GM21723 (cell line): ENCODE results near the gene FADS3.

Source experiments
- ATAC-seq: cut with Tn5 transposase; IDR thresholded peaks from one replicate; pipeline ENCODE4 v1.9.1; 2021; ENCODE audit warnings: mild to moderate bottlenecking, moderate library complexity; ENCODE audit not compliant: unreplicated experiment

The FADS3 gene, protein sequence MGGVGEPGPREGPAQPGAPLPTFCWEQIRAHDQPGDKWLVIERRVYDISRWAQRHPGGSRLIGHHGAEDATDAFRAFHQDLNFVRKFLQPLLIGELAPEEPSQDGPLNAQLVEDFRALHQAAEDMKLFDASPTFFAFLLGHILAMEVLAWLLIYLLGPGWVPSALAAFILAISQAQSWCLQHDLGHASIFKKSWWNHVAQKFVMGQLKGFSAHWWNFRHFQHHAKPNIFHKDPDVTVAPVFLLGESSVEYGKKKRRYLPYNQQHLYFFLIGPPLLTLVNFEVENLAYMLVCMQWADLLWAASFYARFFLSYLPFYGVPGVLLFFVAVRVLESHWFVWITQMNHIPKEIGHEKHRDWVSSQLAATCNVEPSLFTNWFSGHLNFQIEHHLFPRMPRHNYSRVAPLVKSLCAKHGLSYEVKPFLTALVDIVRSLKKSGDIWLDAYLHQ

GRCh38 chr11:61891331-61892084 is at the start of gene FADS3:
FADS3 (minus strand) TSS chr11:61891545; CDS start chr11:61891381, 164 bp downstream.
- ATAC-seq, result peak; percentile 67

- no peak for ATAC-seq
Measured at GRCh38 chr11:61940466-61940865, 49.1 kb upstream of the FADS3 start.

DNA sequence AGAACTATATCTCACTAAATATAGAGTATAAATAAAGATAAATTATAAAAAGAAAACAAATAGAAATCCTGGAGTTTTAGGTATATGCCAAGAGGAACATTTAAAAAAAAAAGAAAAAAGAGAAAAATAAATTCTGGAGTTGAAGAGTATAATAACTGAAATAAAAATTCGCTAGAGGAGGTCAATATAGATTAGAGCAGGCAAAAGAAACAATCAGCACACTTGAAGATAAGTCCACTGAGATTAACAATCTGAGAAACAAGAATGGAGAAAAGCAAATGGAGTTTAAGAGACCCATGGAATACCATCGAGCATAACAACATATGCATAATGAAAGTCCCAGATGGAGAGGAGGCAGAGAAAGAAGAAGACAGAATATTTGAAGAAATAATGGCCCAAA is 44.5 kb upstream of the FADS3 start:
- no peak for ATAC-seq

GRCh38 chr11:61930933-61931332 is 39.6 kb upstream of the FADS3 start:
- no peak for ATAC-seq

DNA sequence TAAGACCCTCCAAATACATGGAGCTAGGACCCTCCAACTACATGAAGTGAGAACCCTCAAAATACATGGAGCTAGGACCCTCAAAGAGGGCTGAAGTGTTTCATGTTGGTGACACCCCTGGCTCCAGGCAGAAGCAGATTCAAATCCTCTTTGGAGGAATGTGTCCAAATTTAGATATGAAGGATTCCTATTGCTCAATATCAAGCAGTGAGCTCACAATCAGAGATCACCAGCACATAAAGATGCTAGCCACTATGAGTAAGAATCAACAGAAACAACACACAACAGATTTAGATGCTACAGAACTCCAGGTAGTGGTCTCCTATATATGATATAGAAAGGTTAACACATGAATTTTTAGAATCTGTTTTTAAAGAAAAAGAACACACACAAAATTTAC is 37.3 kb upstream of the FADS3 start:
- ATAC-seq, result no peak

DNA sequence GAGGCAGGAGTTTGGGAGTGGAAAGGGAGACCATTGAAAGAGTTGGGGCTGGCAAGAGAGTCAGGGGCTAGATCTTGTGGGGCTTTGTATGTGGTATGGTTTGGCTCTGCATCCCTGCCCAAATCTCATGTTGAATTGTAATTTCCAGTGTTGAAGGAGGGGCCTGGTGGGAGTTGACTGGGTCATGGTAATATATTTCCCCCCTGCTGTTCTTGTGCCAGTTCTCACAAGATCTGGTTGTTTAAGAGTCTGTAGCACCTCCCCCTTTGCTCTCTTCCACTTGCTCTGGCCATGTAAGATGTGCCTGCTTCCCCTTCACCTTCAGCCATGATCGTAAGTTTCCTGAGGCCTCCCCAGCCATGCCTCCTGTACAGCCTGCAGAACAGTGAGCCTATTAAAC is 36.2 kb upstream of the FADS3 start:
- no peak for ATAC-seq

DNA sequence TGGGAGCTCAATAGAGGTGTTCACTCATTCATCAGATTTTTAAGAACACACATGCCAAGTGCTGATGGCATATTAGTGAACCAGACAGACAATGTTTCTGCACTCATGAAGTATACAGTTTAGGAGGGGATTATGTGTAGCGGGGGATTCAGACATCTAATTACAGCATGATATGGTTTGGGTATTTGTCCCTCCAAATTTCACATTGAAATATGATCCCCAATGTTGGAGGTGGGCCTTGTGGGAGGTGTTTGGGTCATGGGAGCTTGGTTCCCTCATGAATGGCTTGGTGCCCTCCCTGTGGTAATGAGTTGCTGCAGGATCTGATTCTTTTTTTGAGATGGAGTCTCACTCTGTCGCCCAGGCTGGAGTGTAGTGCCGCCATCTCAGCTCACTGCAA is 34.9 kb upstream of the FADS3 start:
- no peak for ATAC-seq

- ATAC-seq, result no peak
Measured at GRCh38 chr11:61925736-61926135, 34.4 kb upstream of the FADS3 start.

DNA sequence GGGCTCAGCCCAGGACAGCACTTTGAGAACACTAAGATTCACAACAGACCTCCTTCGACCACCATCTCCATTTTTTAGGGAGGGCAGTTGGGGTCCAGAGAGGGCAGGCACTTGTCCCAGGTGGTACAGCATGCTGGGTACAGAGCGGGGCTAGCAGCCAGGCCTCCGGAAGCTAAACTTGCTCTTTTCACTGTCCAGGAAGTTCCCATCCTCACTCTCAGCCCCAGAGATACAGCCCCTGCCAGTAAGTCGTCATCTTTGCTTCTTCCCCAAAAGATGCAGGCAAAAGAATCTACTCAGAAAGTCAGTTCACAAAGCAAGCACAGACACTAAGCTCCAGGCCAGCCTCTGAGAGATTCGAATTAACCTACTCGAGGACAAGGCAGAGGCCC is 32.7 kb upstream of the FADS3 start:
- no peak for ATAC-seq

- no peak for ATAC-seq
Measured at GRCh38 chr11:61923166-61924063, 32.1 kb upstream of the FADS3 start.

- ATAC-seq, result no peak
Measured at GRCh38 chr11:61922539-61922938, 31.2 kb upstream of the FADS3 start.

DNA sequence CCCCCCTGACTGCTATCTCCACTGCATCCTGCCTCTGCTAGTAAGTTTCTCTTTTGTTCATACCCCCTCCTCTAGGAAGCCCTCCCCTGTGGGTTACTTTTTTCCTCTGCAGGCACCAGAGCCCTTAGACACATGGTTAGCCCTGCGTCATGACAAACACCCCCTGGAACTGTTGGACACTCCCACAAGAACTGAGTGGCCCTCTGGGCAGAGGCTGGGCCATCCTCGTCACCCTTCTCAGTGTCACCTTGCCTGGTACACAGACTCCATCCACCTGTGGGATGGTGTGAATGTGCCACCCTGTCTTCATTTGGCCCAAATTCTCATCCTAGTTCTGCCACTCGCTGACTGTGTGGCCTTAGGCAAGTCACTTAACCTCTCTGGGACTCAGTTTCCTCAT is 30.1 kb upstream of the FADS3 start:
- no peak for ATAC-seq

- ATAC-seq, result no peak
Measured at GRCh38 chr11:61919705-61920631, 28.6 kb upstream of the FADS3 start.

GRCh38 chr11:61918938-61919704 is 27.8 kb upstream of the FADS3 start:
- no peak for ATAC-seq

GRCh38 chr11:61918251-61918937 is 27.0 kb upstream of the FADS3 start:
- no peak for ATAC-seq

DNA sequence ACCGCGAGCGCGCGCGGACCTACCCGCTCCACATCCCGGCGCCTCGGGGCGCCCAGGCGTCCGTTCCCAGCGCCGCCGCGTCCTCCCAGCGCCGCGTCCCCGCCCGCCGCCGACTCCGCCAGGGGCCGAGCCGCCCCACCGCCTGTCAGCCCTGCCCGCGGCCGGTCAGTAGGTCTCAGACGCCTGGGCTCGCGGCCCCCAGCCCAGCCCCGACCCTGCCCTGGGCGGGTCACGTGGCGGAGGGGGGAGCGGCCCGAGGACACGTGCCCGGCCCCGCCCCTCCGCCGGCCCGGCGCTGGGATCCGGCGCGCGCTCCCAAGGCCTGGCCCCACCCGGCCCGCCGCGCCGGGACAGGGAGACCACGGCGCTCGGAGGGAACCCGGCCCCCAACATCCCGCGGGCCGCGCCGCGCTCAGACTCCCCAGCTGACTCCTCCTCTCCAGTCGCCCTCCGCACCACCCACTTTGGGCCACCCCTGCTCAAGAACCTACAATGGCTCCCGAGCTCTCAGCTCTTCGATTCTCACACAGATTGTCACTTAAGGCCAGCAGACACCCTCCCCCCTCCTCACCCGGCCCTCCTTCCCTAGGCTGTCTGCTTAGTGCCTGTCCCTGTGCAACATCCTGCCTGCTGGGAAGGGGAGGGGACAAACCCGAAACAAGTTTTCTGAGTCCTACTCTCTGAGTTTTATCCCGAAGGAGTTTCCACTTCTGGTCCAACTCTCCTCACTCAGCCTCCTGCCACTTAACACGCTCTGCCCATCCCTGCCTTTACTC is 26.2 kb upstream of the FADS3 start, which contains the start of gene RAB3IL1:
Gene RAB3IL1, minus strand, starts transcription at position 233 of the 776 bp plus-strand sequence. Its CDS starts 199 bp downstream, at position 34.
- no peak for ATAC-seq

DNA sequence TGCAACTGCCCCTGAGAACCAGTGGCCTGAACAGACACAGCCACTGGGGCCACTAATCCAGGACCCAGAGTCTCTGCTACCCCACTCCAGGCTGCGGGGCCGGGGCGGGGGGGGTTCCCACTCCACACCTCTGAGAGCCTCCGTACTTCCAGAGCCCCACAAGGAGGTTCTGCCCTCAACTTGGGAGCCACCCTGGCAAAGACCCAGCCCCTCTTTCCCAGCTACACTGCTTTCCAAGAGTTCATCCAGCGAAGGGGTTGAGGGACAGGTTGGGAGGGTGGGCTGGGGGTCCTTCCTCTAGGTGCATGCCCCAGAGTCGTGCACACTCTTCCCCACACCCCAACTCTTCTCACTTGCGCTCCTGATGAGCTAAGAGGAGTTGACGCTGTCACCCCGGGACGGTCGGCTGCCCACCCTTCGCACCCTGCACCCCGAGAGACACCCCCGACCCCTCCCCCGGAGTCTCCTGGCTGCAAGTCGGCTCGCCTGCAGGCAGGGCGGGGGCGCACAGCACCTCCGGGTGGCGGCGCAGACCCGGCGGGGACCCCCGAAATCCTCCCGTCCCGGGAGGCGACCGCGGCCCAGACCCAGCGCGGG is 25.5 kb upstream of the FADS3 start:
- no peak for ATAC-seq
